ENCODE data around the gene FOCAD. TPM values are rescaled to one million over a fixed set of nuclear protein-coding genes. Genes with fewer than 3 reads are reported as not detected.

Gene FOCAD
- total RNA-seq, 2 donors from 2014 or later: 42.5 to 50.1 TPM

DNA sequence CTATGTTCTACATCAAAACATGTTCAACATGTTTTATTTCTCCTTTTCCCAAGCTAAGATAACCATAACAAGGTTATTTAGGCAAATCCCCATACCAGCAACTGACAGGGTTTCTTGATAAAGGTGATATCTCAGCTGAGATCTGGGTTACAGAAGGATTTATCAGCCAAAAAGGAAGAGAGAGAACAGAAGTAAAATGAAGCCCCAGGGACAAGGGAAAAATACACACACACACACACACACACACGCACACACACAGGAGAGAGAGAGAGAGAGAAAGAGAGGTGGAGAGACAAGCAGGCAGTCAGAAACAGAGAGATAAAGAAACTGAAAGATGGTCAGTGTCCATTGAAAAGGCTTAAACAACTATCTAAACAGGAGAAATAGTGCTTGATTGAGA is 42.0 kb upstream of the FOCAD start:
- H3K4me1 ChIP-seq: no peaks in the 10 kb centered on the region
- no peak for DNase-seq (ENCODE audit: low spot score)
- H3K4me3 ChIP-seq: no peak overlapping the region
- H3K36me3 ChIP-seq: no peaks in the 10 kb centered on the region
- TF ChIP-seq, protein P1, sequence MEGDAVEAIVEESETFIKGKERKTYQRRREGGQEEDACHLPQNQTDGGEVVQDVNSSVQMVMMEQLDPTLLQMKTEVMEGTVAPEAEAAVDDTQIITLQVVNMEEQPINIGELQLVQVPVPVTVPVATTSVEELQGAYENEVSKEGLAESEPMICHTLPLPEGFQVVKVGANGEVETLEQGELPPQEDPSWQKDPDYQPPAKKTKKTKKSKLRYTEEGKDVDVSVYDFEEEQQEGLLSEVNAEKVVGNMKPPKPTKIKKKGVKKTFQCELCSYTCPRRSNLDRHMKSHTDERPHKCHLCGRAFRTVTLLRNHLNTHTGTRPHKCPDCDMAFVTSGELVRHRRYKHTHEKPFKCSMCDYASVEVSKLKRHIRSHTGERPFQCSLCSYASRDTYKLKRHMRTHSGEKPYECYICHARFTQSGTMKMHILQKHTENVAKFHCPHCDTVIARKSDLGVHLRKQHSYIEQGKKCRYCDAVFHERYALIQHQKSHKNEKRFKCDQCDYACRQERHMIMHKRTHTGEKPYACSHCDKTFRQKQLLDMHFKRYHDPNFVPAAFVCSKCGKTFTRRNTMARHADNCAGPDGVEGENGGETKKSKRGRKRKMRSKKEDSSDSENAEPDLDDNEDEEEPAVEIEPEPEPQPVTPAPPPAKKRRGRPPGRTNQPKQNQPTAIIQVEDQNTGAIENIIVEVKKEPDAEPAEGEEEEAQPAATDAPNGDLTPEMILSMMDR (IDR thresholded peaks at IDR 0.05): no peak
- H3K27ac ChIP-seq: no peak overlapping the region
- H3K9me3 ChIP-seq: no peaks in the 10 kb centered on the region
- no peaks in the 10 kb centered on the region for H3K27me3 ChIP-seq

DNA sequence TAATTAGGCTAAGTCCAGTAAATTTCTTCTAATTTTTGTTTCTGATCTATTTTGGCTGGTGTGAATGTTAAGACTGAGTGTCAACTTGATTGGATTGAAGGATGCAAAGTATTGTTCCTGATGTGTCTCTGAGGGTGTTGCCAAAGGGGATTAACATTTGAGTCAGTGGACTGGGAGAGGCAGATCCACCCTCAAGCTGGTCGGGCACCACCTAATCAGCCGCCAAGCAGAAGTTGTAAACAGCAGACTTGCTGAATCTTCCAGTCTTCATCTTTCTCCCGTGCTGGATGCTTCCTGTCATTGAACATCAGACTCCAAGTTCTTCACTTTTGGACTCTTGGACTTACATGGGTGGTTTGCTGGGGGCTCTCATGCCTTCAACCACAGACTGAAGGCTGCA is 40.4 kb upstream of the FOCAD start:
- Histone ChIP-seq H3K27ac (no peak overlapping the region), H3K4me3 (no peak overlapping the region), H3K36me3 (no peaks in the 10 kb centered on the region), H3K9me3 (no peaks in the 10 kb centered on the region), H3K27me3 (no peaks in the 10 kb centered on the region), H3K4me1 (no peaks in the 10 kb centered on the region)
- TF ChIP-seq, protein P1 (IDR thresholded peaks at IDR 0.05): no peak
- no peak for DNase-seq (ENCODE audit: low spot score)

DNA sequence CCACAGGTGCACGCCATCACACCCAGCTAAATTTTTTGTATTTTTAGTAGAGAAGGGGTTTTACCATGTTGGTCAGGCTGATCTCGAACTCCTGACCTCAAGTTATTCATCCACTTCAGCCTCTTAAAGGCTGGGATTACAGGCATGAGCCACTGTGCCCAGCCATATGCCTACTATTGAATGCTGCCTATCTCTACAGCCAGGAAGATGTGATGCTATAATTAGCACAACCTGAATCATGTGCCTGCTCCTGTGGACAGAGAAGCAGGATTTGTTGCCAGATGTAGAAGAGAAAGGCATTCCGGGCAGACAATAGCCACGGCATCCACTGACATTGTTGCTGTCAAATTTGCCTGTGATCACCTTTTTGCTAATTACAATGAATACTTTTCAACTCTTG is 37.4 kb upstream of the FOCAD start:
- H3K4me3 ChIP-seq: no peak overlapping the region
- TF ChIP-seq, protein P1 (IDR thresholded peaks at IDR 0.05): no peak
- H3K27me3 ChIP-seq: no peaks in the 10 kb centered on the region
- H3K36me3 ChIP-seq: no peaks in the 10 kb centered on the region
- no peak overlapping the region for H3K27ac ChIP-seq
- H3K9me3 ChIP-seq: no peaks in the 10 kb centered on the region
- no peaks in the 10 kb centered on the region for H3K4me1 ChIP-seq
- no peak for DNase-seq (ENCODE audit: low spot score)

DNA sequence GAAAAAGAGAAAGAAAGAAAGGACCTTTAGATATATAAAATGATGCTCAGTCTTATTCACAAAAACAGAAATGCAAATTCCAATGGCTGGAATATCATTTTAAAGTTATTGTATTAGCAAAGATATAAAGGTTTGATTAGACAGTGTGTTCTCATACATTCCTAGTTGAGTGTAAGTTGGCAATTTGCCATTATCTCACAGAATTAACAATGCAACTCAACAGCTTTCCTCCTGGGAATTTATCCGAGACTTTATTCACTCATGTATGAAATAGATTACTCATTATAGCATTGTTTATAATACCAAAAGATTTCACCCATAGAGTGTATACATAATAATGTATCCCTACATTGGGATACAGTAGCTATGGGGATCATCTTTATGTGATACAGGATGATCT is 34.7 kb upstream of the FOCAD start:
- Histone ChIP-seq H3K36me3 (no peaks in the 10 kb centered on the region), H3K4me1 (no peaks in the 10 kb centered on the region), H3K9me3 (no peaks in the 10 kb centered on the region), H3K4me3 (no peak overlapping the region), H3K27me3 (no peaks in the 10 kb centered on the region), H3K27ac (no peak overlapping the region)
- TF ChIP-seq, protein P1 (IDR thresholded peaks at IDR 0.05): no peak
- DNase-seq (ENCODE audit: low spot score): no peak

DNA sequence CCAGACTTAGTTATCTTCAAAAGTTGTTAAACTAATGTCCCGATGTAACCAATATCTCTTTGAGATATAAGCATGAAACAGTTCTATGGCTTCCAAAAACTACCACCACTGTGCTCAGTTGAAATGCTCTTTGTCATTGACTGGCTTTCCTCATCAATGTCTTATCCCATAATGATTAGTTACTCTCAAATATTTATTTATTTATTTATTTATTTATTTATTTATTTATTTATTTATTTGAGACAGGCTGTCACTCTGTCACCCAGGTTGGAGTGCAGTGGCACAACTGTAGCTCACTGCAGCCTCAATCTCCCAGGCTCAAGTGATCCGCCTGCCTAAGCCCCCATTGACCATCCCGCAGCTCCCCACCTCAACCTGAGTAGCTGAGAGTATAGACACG is 33.7 kb upstream of the FOCAD start:
- Histone ChIP-seq H3K27me3 (no peaks in the 10 kb centered on the region), H3K4me3 (no peak overlapping the region)
- TF ChIP-seq, protein P1 (IDR thresholded peaks at IDR 0.05): no peak

DNA sequence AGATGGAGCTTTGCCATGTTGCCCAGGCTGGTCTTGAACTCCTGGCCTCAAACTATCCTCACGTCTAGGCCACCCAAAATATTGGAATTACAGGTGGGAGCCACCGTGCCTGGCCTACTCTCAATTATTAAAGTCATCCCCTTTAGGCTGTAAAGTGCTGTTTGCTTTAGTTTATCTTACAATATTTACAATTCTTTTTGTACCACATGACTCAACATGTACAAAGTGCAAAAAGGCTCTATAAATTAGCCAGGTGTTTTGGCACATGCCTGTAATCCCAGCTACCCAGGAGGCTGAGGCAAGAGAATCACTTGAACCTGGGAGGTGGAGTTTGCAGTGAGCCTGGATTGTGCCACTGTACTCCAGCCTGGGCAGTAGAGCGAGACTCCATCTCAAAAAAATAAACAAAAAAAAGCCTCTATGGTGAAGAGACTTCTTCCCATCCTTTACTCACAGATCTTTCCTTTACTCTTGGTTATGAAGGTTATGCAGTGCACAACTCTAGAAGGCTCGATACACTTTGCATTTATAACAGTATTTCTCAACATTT is 33.2 kb upstream of the FOCAD start:
- Histone ChIP-seq H3K9me3 (no peaks in the 10 kb centered on the region), H3K36me3 (no peaks in the 10 kb centered on the region), H3K27me3 (no peaks in the 10 kb centered on the region), H3K27ac (no peak overlapping the region), H3K4me1 (no peaks in the 10 kb centered on the region), H3K4me3 (no peak overlapping the region)
- TF ChIP-seq, protein P1 (IDR thresholded peaks at IDR 0.05): no peak
- DNase-seq (ENCODE audit: low spot score): no peak

More for the DNA sequence above, 33.7 kb upstream of the FOCAD start:
- no peaks in the 10 kb centered on the region for H3K9me3 ChIP-seq
- no peak overlapping the region for H3K27ac ChIP-seq
- no peaks in the 10 kb centered on the region for H3K4me1 ChIP-seq
- H3K36me3 ChIP-seq: no peaks in the 10 kb centered on the region
- no peak for DNase-seq (ENCODE audit: low spot score)
